HEK293 (cell line): ENCODE results near the gene CDC42EP5.
A peak's percentile ranks its signal among the peaks of the same experiment; 100 is the strongest.

ENCODE experiments used
- CTCF ChIA-PET: fragments of 350-600 bp; formaldehyde crosslinking; extraction: SDS; loops from one replicate; lab custom pipeline; 2021; ENCODE audit warnings: antibody characterized with exemption; lab: Yijun Ruan, JAX
- POLR2A ChIA-PET: fragments of 300-600 bp; formaldehyde crosslinking; extraction: SDS; loops from one replicate; lab custom pipeline; 2020; ENCODE audit warnings: antibody characterized with exemption, inconsistent platforms; lab: Yijun Ruan, JAX
- H3K27ac ChIP-seq: fragments of 200-500 bp; sonication (Bioruptor generic); 2 replicates; pipeline ENCODE4 v1.5.1; 2014; ENCODE audit warnings: low read depth, low read length, control low read depth, inconsistent platforms; ENCODE audit errors: extremely low read depth
- H3K36me3 ChIP-seq, 2 experiments: fragments of 200-500 bp in 1 of 2; sonication (Bioruptor generic) in 1 of 2; 1 replicate in 1 of 2; 2 replicates in 1 of 2; pipeline ENCODE4 v1.5.1; 2014 to 2017; ENCODE audit warnings: inconsistent platforms in 2 of 2, low read length in 2 of 2; ENCODE audit not compliant: control insufficient read depth in 2 of 2, insufficient read depth in 1 of 2
- H3K4me1 ChIP-seq: fragments of 200-500 bp; sonication (Bioruptor generic); 2 replicates; pipeline ENCODE4 v1.5.1; 2014; ENCODE audit warnings: mild to moderate bottlenecking, low read length, inconsistent platforms; ENCODE audit not compliant: control insufficient read depth, insufficient read depth
- H3K4me3 ChIP-seq: 2 replicates; pipeline ENCODE4 v1.5.1; 2011; ENCODE audit warnings: low read depth, mild to moderate bottlenecking, control low read depth, low read length, moderate library complexity
- H3K9me3 ChIP-seq: fragments of 200-500 bp; sonication (Bioruptor generic); 2 replicates; pipeline ENCODE4 v1.5.1; 2014; ENCODE audit warnings: low read depth, low read length, inconsistent platforms; ENCODE audit not compliant: control insufficient read depth, insufficient read depth
- EGR2 ChIP-seq: fragments of 450-650 bp; formaldehyde crosslinking; IDR thresholded peaks from 2 replicates; pipeline ENCODE4 v1.5.1; 2016; ENCODE audit warnings: low read depth, missing biosample characterization, missing genetic modification characterization
- GLI2 ChIP-seq: fragments of 450-650 bp; formaldehyde crosslinking; IDR thresholded peaks from 2 replicates; pipeline ENCODE4; 2017; ENCODE audit warnings: missing biosample characterization, missing genetic modification characterization, low read depth, borderline replicate concordance
- KLF10 ChIP-seq: fragments of 450-650 bp; IDR thresholded peaks from 2 replicates; pipeline ENCODE4 v1.5.1; 2018; ENCODE audit warnings: missing biosample characterization, mild to moderate bottlenecking, missing genetic modification characterization
- MZF1 ChIP-seq: fragments of 450-650 bp; formaldehyde crosslinking; IDR thresholded peaks from 2 replicates; pipeline ENCODE4 v1.5.1; 2017; ENCODE audit warnings: missing biosample characterization, missing genetic modification characterization, borderline replicate concordance
- SALL2 ChIP-seq: fragments of 450-650 bp; formaldehyde crosslinking; IDR thresholded peaks from 2 replicates; pipeline ENCODE4 v1.5.0; 2017; ENCODE audit warnings: missing biosample characterization, mild to moderate bottlenecking, missing genetic modification characterization, borderline replicate concordance
- SP7 ChIP-seq: fragments of 450-650 bp; formaldehyde crosslinking; IDR thresholded peaks from 2 replicates; pipeline ENCODE4 v1.5.1; 2016; ENCODE audit warnings: missing biosample characterization, missing genetic modification characterization
- YY1 ChIP-seq: fragments of 450-650 bp; formaldehyde crosslinking; IDR thresholded peaks from 2 replicates; pipeline ENCODE4 v1.5.1; 2018; ENCODE audit warnings: missing biosample characterization, missing genetic modification characterization
- ZBTB6 ChIP-seq: fragments of 450-650 bp; formaldehyde crosslinking; IDR thresholded peaks from 2 replicates; pipeline ENCODE4 v1.5.1; 2017; ENCODE audit warnings: missing biosample characterization, missing genetic modification characterization
- ZEB2 ChIP-seq: fragments of 450-650 bp; formaldehyde crosslinking; IDR thresholded peaks from 2 replicates; pipeline ENCODE4 v1.5.1; 2016; ENCODE audit warnings: missing biosample characterization, missing genetic modification characterization
- ZFHX2 ChIP-seq: fragments of 450-650 bp; formaldehyde crosslinking; conservative IDR thresholded peaks from 2 replicates; pipeline ENCODE4 v1.5.1; 2016; ENCODE audit warnings: missing biosample characterization, missing genetic modification characterization
- ZFP3 ChIP-seq: fragments of 450-650 bp; formaldehyde crosslinking; IDR thresholded peaks from 2 replicates; pipeline ENCODE4 v1.5.1; 2016; ENCODE audit warnings: low read depth, missing biosample characterization, missing genetic modification characterization
- ZFP69B ChIP-seq: fragments of 450-650 bp; formaldehyde crosslinking; IDR thresholded peaks from 2 replicates; pipeline ENCODE4 v1.5.1; 2016; ENCODE audit warnings: missing biosample characterization, missing genetic modification characterization
- ZNF112 ChIP-seq: fragments of 450-650 bp; formaldehyde crosslinking; IDR thresholded peaks from 2 replicates; pipeline ENCODE4 v1.5.0; 2017; ENCODE audit warnings: missing biosample characterization, missing genetic modification characterization
- ZNF140 ChIP-seq: fragments of 450-650 bp; formaldehyde crosslinking; IDR thresholded peaks from 2 replicates; pipeline ENCODE4 v1.5.1; 2016; ENCODE audit warnings: missing biosample characterization, missing genetic modification characterization
- ZNF19 ChIP-seq: fragments of 450-650 bp; formaldehyde crosslinking; IDR thresholded peaks from 2 replicates; pipeline ENCODE4; 2016; ENCODE audit warnings: missing biosample characterization, missing genetic modification characterization, low read depth
- ZNF266 ChIP-seq: fragments of 450-650 bp; formaldehyde crosslinking; IDR thresholded peaks from 2 replicates; pipeline ENCODE4 v1.5.1; 2016; ENCODE audit warnings: missing biosample characterization, missing genetic modification characterization, low read depth
- ZNF302 ChIP-seq: fragments of 450-650 bp; formaldehyde crosslinking; IDR thresholded peaks from 2 replicates; pipeline ENCODE4 v1.5.1; 2016; ENCODE audit warnings: missing biosample characterization, missing genetic modification characterization, low read depth
- ZNF639 ChIP-seq: fragments of 450-650 bp; formaldehyde crosslinking; IDR thresholded peaks from 2 replicates; pipeline ENCODE4 v1.5.1; 2016; ENCODE audit warnings: missing biosample characterization, missing genetic modification characterization
- ZNF707 ChIP-seq: fragments of 450-650 bp; formaldehyde crosslinking; IDR thresholded peaks from 2 replicates; pipeline ENCODE4 v1.5.1; 2016; ENCODE audit warnings: missing biosample characterization, missing genetic modification characterization
- ZNF843 ChIP-seq: fragments of 450-650 bp; formaldehyde crosslinking; IDR thresholded peaks from 2 replicates; pipeline ENCODE4 v1.5.1; 2016; ENCODE audit warnings: missing biosample characterization, missing genetic modification characterization
- TF ChIP-seq, protein P1 (sequence below): fragments of 450-650 bp; formaldehyde crosslinking; IDR thresholded peaks from 2 replicates; pipeline ENCODE4 v1.5.1; 2016; ENCODE audit warnings: missing biosample characterization, missing genetic modification characterization

Gene CDC42EP5

GRCh38 chr19:54455786-54456422 lies 17.2 kb downstream of the CDC42EP5 start:
- POLR2A ChIA-PET = interaction anchor here (0.7 to 6.8 kb wide), 3 partner anchors 7 to 18 kb away, joined by 4 to 64 read pairs (median 5); partner anchors contain the start of genes LENG8 and LENG9
- Histone ChIP-seq H3K4me3 (no peak overlapping the region), H3K9me3 (no peaks in the 10 kb centered on the region), H3K4me1 (peaks cover 12% of the 10 kb centered on the region), H3K36me3 (peaks cover 45 to 98% of the 10 kb centered on the region in 2 experiments), H3K27ac (no peak overlapping the region)
- TF ChIP-seq SALL2 (no peak), ZNF707 (tag by site-specific recombination) (no peak), EGR2 (tag by site-specific recombination) (peak; percentile 45; the same call in 1 of the 2 replicates), ZFHX2 (tag by site-specific recombination) (0 out of 2 replicates have a peak, but pooled peaks have one; percentile 10), KLF10 (no peak), MZF1 (tag by site-specific recombination) (no peak), ZNF843 (tag by site-specific recombination) (no peak)
- CTCF ChIA-PET = no interaction called here

- no peaks in the 10 kb centered on the region for H3K9me3 ChIP-seq
- peaks cover 18% of the 10 kb centered on the region for H3K4me1 ChIP-seq
- no peak overlapping the region for H3K4me3 ChIP-seq
- TF ChIP-seq ZNF112 (tag by site-specific recombination) (no peak), ZBTB6 (tag by site-specific recombination) (no peak), SP7 (no peak), ZEB2 (tag by site-specific recombination) (no peak), ZNF639 (tag by site-specific recombination) (no peak), ZNF19 (tag by site-specific recombination) (no peak), ZNF140 (tag by site-specific recombination) (no peak), ZFP3 (no peak), ZNF266 (no peak), ZFP69B (tag by site-specific recombination) (no peak), YY1 (tag by site-specific recombination) (no peak), GLI2 (tag by site-specific recombination) (no peak), ZNF302 (tag by site-specific recombination) (no peak)
- TF ChIP-seq, protein P1, sequence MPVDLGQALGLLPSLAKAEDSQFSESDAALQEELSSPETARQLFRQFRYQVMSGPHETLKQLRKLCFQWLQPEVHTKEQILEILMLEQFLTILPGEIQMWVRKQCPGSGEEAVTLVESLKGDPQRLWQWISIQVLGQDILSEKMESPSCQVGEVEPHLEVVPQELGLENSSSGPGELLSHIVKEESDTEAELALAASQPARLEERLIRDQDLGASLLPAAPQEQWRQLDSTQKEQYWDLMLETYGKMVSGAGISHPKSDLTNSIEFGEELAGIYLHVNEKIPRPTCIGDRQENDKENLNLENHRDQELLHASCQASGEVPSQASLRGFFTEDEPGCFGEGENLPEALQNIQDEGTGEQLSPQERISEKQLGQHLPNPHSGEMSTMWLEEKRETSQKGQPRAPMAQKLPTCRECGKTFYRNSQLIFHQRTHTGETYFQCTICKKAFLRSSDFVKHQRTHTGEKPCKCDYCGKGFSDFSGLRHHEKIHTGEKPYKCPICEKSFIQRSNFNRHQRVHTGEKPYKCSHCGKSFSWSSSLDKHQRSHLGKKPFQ (tag by site-specific recombination) = no peak
- POLR2A ChIA-PET = interaction anchor here (0.6 to 1.9 kb wide), 4 partner anchors 7 to 983 kb away, joined by 4 to 12 read pairs (median 5); partner anchors contain the start of gene LENG9
- H3K27ac ChIP-seq = no peak overlapping the region
- peaks cover 47 to 95% of the 10 kb centered on the region in 2 experiments for H3K36me3 ChIP-seq
- CTCF ChIA-PET = interaction anchor here (1.1 to 1.2 kb wide), 2 partner anchors 9 to 18 kb away, joined by 3 read pairs; partner anchors contain the start of genes CDC42EP5 and LENG9
These were observed 18.1 kb downstream of the CDC42EP5 start for GRCh38 chr19:54454781-54455675.
